HepG2 (cell line): ENCODE data around the gene PNKD. TPM values are rescaled to one million over a fixed set of nuclear protein-coding genes. Genes with fewer than 3 reads are reported as not detected.

Source experiments
- ELF4 ChIP-seq: sonication (generic); formaldehyde crosslinking; IDR thresholded peaks from 2 replicates; pipeline ENCODE4 v1.5.0; 2020; ENCODE audit warnings: missing genetic modification reagents, mild to moderate bottlenecking, moderate library complexity, borderline replicate concordance
- ERF ChIP-seq: IDR thresholded peaks from 2 replicates; pipeline ENCODE4 v1.6.1; 2018; ENCODE audit warnings: missing biosample characterization, missing genetic modification reagents
- GTF3A ChIP-seq: sonication (generic); formaldehyde crosslinking; conservative IDR thresholded peaks from 2 replicates; pipeline ENCODE4 v1.4.0; 2020; ENCODE audit warnings: mild to moderate bottlenecking, missing genetic modification reagents
- HDAC1 ChIP-seq: sonication (generic); formaldehyde crosslinking; IDR thresholded peaks from 2 replicates; pipeline ENCODE4 v1.5.1; 2020; ENCODE audit warnings: mild to moderate bottlenecking, missing genetic modification reagents
- MAF1 ChIP-seq: sonication (generic); formaldehyde crosslinking; IDR thresholded peaks from 2 replicates; pipeline ENCODE4 v1.5.0; 2020; ENCODE audit warnings: missing genetic modification reagents, borderline replicate concordance
- NFIC ChIP-seq: IDR thresholded peaks from 2 replicates; pipeline ENCODE4 v1.6.1; 2012; ENCODE audit warnings: mild to moderate bottlenecking, low read length, inconsistent platforms
- PRPF4 ChIP-seq: fragments of 200-400 bp; formaldehyde crosslinking; IDR thresholded peaks from 2 replicates; pipeline ENCODE4 v1.6.1; 2016; ENCODE audit warnings: low read length, low read depth; ENCODE audit not compliant: poor library complexity, severe bottlenecking
- RFX5 ChIP-seq: IDR thresholded peaks from 2 replicates; pipeline ENCODE4 v1.6.1; 2011; ENCODE audit warnings: low read depth, low read length, improper control_type of control experiment
- RFXANK ChIP-seq: IDR thresholded peaks from 2 replicates; pipeline ENCODE4 v1.6.1; 2016
- ZBTB38 ChIP-seq: sonication (generic); formaldehyde crosslinking; IDR thresholded peaks from 2 replicates; pipeline ENCODE4 v1.5.1; 2020; ENCODE audit warnings: mild to moderate bottlenecking, missing genetic modification reagents
- ZFX ChIP-seq: sonication (generic); formaldehyde crosslinking; IDR thresholded peaks from 2 replicates; pipeline ENCODE4 v1.4.0; 2020; ENCODE audit warnings: mild to moderate bottlenecking, low read depth, missing genetic modification reagents, moderate library complexity
- ZMYM3 ChIP-seq: sonication (generic); formaldehyde crosslinking; IDR thresholded peaks from 2 replicates; pipeline ENCODE4 v1.5.1; 2020; ENCODE audit warnings: mild to moderate bottlenecking, missing genetic modification reagents
- ZNF232 ChIP-seq: sonication (generic); formaldehyde crosslinking; IDR thresholded peaks from 2 replicates; pipeline ENCODE4 v1.4.0; 2020; ENCODE audit warnings: missing genetic modification reagents, borderline replicate concordance
- ZNF251 ChIP-seq: sonication (generic); formaldehyde crosslinking; IDR thresholded peaks from 2 replicates; pipeline ENCODE4 v1.9.0; 2021; ENCODE audit warnings: mild to moderate bottlenecking, missing genetic modification reagents
- ZNF274 ChIP-seq: sonication (generic); formaldehyde crosslinking; IDR thresholded peaks from 2 replicates; pipeline ENCODE4 v1.5.1; 2020; ENCODE audit warnings: mild to moderate bottlenecking, missing genetic modification reagents
- ZNF317 ChIP-seq: sonication (generic); formaldehyde crosslinking; IDR thresholded peaks from 2 replicates; pipeline ENCODE4 v1.5.0; 2020; ENCODE audit warnings: mild to moderate bottlenecking, missing genetic modification reagents
- ZNF570 ChIP-seq: sonication (generic); formaldehyde crosslinking; IDR thresholded peaks from 2 replicates; pipeline ENCODE4 v1.4.0; 2020; ENCODE audit warnings: mild to moderate bottlenecking, missing genetic modification reagents, borderline replicate concordance
- ZNF768 ChIP-seq: sonication (generic); formaldehyde crosslinking; IDR thresholded peaks from 2 replicates; pipeline ENCODE4 v1.4.0; 2020; ENCODE audit warnings: missing genetic modification reagents
- polyA plus RNA-seq, 8 experiments: library from polyadenylated mRNA; depleted of rRNA in 3 of 8; stranded (reverse) in 7 of 8; unstranded in 1 of 8; fragments of >200 nt; fragmentation: Illumina TruSeq in 4 of 8; extraction: Trizol in 4 of 8; gene quantifications; 2 replicates each; pipeline versions ENCODE4 v1.2.1 to v1.2.3, GENCODE V29; 2011 to 2016; ENCODE audit warnings: low read depth in 4 of 8, missing spikeins in 1 of 8, mixed read lengths in 1 of 8; ENCODE audit not compliant: insufficient read depth in 1 of 8
- total RNA-seq, 5 experiments: library from RNA; depleted of rRNA; stranded (reverse); fragments of >200 nt; fragmentation: Illumina TruSeq; extraction: Trizol; gene quantifications; 2 replicates each; pipeline ENCODE4 v1.2.3, GENCODE V29; 2016; ENCODE audit warnings: low read depth in 1 of 5
- TF ChIP-seq, protein P1 (sequence below): sonication (generic); formaldehyde crosslinking; IDR thresholded peaks from 2 replicates; pipeline ENCODE4 v1.8.0; 2022; ENCODE audit warnings: missing genetic modification reagents, mild to moderate bottlenecking, borderline replicate concordance
- TF ChIP-seq, protein P2 (sequence below): IDR thresholded peaks from 2 replicates; pipeline ENCODE4 v1.6.1; 2016; ENCODE audit warnings: low read depth, control low read depth
- TF ChIP-seq, protein P3 (sequence below): IDR thresholded peaks from 2 replicates; pipeline ENCODE4 v1.6.1; 2016; ENCODE audit warnings: low read depth
- TF ChIP-seq, protein P4 (sequence below): sonication (generic); formaldehyde crosslinking; IDR thresholded peaks from 2 replicates; pipeline ENCODE4 v1.4.0; 2020; ENCODE audit warnings: missing genetic modification reagents
- TF ChIP-seq, protein P5 (sequence below): sonication (generic); formaldehyde crosslinking; IDR thresholded peaks from 2 replicates; pipeline ENCODE4 v1.5.1; 2020; ENCODE audit warnings: missing genetic modification reagents, mild to moderate bottlenecking, borderline replicate concordance

The PNKD gene
- total and polyA plus RNA-seq, 2 of the 13 experiments (the other 11 are each of a cell fraction or from before 2014, with no cell fraction given), result 55.9 to 80.4 TPM

DNA sequence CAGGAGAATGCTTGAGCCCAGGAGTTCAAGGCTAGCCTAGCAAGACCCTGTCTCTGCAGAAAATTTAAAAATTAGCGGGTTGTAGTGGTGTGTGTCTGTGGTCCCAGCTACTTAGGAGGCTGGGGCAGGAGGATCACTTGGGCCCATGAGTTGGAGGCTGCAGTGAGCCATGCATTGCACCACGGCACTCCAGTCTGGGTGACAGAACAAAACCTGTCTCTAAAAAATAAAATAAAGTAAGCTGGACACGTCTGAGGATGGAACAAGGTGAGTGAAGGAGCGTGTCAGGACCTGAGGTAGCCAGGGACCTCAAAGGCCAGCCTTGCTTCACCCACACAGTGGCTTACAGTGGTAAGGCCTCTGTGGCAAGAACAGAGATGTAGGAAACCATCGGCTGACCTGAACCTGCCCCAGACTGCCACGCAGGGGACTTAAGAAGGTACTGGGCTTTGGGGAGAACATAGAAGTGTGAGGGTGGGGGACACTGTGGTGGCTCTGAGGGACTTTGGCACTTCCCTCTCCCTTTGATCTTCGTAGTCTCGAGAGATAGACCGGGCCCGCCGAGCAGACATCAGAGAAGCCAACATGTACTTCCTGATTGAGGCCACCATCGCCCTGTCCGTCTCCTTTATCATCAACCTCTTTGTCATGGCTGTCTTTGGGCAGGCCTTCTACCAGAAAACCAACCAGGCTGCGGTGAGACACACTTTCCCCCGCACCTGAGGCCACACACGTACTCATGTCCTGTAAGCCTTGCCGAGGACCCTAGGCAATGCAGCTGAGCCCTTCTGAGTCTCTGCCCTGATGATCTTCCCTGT lies 119.2 kb downstream of the PNKD start (continued):
- TF ChIP-seq, protein P1, sequence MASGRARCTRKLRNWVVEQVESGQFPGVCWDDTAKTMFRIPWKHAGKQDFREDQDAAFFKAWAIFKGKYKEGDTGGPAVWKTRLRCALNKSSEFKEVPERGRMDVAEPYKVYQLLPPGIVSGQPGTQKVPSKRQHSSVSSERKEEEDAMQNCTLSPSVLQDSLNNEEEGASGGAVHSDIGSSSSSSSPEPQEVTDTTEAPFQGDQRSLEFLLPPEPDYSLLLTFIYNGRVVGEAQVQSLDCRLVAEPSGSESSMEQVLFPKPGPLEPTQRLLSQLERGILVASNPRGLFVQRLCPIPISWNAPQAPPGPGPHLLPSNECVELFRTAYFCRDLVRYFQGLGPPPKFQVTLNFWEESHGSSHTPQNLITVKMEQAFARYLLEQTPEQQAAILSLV (CRISPR knock-in tag), result peak; percentile 36; the same call in 1 of the 2 replicates
- TF ChIP-seq, protein P2, sequence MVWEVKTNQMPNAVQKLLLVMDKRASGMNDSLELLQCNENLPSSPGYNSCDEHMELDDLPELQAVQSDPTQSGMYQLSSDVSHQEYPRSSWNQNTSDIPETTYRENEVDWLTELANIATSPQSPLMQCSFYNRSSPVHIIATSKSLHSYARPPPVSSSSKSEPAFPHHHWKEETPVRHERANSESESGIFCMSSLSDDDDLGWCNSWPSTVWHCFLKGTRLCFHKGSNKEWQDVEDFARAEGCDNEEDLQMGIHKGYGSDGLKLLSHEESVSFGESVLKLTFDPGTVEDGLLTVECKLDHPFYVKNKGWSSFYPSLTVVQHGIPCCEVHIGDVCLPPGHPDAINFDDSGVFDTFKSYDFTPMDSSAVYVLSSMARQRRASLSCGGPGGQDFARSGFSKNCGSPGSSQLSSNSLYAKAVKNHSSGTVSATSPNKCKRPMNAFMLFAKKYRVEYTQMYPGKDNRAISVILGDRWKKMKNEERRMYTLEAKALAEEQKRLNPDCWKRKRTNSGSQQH (CRISPR knock-in tag), result peak; percentile 70; the same call in 1 of the 2 replicates
- no peak for TF ChIP-seq ZNF768
- peak; percentile 96 for TF ChIP-seq ZMYM3 (CRISPR knock-in tag)
- TF ChIP-seq NFIC, result no peak
- TF ChIP-seq RFX5, result no peak
- TF ChIP-seq, protein P3, sequence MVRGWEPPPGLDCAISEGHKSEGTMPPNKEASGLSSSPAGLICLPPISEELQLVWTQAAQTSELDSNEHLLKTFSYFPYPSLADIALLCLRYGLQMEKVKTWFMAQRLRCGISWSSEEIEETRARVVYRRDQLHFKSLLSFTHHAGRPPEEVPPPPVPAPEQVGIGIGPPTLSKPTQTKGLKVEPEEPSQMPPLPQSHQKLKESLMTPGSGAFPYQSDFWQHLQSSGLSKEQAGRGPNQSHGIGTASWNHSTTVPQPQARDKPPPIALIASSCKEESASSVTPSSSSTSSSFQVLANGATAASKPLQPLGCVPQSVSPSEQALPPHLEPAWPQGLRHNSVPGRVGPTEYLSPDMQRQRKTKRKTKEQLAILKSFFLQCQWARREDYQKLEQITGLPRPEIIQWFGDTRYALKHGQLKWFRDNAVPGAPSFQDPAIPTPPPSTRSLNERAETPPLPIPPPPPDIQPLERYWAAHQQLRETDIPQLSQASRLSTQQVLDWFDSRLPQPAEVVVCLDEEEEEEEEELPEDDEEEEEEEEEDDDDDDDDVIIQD (CRISPR knock-in tag), result peak; percentile 14; the same call in 1 of the 2 replicates
- no peak for TF ChIP-seq ZNF232 (CRISPR knock-in tag)
- TF ChIP-seq ZNF274, result peak; percentile 67; the same call in 1 of the 2 replicates
- TF ChIP-seq, protein P4, sequence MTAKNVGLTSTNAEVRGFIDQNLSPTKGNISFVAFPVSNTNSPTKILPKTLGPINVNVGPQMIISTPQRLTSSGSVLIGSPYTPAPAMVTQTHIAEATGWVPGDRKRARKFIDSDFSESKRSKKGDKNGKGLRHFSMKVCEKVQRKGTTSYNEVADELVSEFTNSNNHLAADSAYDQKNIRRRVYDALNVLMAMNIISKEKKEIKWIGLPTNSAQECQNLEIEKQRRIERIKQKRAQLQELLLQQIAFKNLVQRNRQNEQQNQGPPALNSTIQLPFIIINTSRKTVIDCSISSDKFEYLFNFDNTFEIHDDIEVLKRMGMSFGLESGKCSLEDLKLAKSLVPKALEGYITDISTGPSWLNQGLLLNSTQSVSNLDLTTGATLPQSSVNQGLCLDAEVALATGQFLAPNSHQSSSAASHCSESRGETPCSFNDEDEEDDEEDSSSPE (CRISPR knock-in tag), result 0 out of 2 replicates have a peak, but pooled peaks have one; percentile 13
- TF ChIP-seq ELF4 (CRISPR knock-in tag), result no peak
- TF ChIP-seq ZFX (CRISPR knock-in tag), result peak; percentile 80; the same call in 1 of the 2 replicates
- no peak for TF ChIP-seq GTF3A
- no peak for TF ChIP-seq ERF
- peak; percentile 74 for TF ChIP-seq HDAC1 (CRISPR knock-in tag)
- no peak for TF ChIP-seq PRPF4
- TF ChIP-seq, protein P5, sequence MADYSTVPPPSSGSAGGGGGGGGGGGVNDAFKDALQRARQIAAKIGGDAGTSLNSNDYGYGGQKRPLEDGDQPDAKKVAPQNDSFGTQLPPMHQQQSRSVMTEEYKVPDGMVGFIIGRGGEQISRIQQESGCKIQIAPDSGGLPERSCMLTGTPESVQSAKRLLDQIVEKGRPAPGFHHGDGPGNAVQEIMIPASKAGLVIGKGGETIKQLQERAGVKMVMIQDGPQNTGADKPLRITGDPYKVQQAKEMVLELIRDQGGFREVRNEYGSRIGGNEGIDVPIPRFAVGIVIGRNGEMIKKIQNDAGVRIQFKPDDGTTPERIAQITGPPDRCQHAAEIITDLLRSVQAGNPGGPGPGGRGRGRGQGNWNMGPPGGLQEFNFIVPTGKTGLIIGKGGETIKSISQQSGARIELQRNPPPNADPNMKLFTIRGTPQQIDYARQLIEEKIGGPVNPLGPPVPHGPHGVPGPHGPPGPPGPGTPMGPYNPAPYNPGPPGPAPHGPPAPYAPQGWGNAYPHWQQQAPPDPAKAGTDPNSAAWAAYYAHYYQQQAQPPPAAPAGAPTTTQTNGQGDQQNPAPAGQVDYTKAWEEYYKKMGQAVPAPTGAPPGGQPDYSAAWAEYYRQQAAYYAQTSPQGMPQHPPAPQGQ (CRISPR knock-in tag), result peak; percentile 91; the same call in 1 of the 2 replicates
- TF ChIP-seq ZNF251 (CRISPR knock-in tag), result no peak
- no peak for TF ChIP-seq MAF1 (CRISPR knock-in tag)
- 0 out of 2 replicates have a peak, but pooled peaks have one; percentile 35 for TF ChIP-seq ZNF317 (CRISPR knock-in tag)
- TF ChIP-seq ZNF570 (CRISPR knock-in tag), result no peak
- TF ChIP-seq RFXANK (CRISPR knock-in tag), result no peak
- TF ChIP-seq ZBTB38 (CRISPR knock-in tag), result peak; percentile 75
